ENCODE results near the gene GALNT9.

GRCh38 chr12:132169376-132169775, 160.0 kb downstream of the GALNT9 start:
- TF ChIP-seq POLR2A (IDR thresholded peaks at IDR 0.05; ENCODE audit: borderline replicate concordance, extremely low read depth, insufficient read depth, insufficient read length): no peak
- TF ChIP-seq MAX (IDR thresholded peaks at IDR 0.05): no peak
- no peak for TF ChIP-seq CTCF (IDR thresholded peaks at IDR 0.05 in 2 of 3, conservative IDR thresholded peaks at IDR 0.05 in 1 of 3; ENCODE audit: borderline replicate concordance in 1 of 3, insufficient read depth in 1 of 3, low read depth in 2 of 3, low read length in 2 of 3)
- no peak for TF ChIP-seq ZBTB33 (IDR thresholded peaks at IDR 0.05; ENCODE audit: extremely low read depth, insufficient replicate concordance, low read length)
- TF ChIP-seq TCF7L2 (IDR thresholded peaks at IDR 0.05; ENCODE audit: borderline replicate concordance, extremely low read depth, insufficient read depth, insufficient read length): no peak
- no peak for TF ChIP-seq ZNF274 (IDR thresholded peaks at IDR 0.05; ENCODE audit: low read depth, low read length)
- TF ChIP-seq YY1 (IDR thresholded peaks at IDR 0.05; ENCODE audit: extremely low read depth, insufficient replicate concordance, low read depth, low read length): no peak

Measured in HCT116 (cell line).